Naive thymus-derived CD4-positive, alpha-beta T cell (primary cell): ENCODE measurements around the gene PXYLP1. TPM values are rescaled to one million over a fixed set of nuclear protein-coding genes. Genes with fewer than 3 reads are reported as not detected.
A peak's percentile ranks its signal among the peaks of the same experiment; 100 is the strongest.

Experiments
- ATAC-seq: fragments of 150-1000 bp; cut with Tn5 transposase; 2 replicates; pipeline ENCODE4 v1.10.0; 2021; ENCODE audit warnings: mild to moderate bottlenecking, moderate library complexity
- CTCF ChIA-PET: fragments of 350-600 bp; sonication (Branson Sonifier 250); formaldehyde crosslinking; loops from one replicate; lab custom pipeline; 2021; ENCODE audit warnings: antibody characterized with exemption; lab: Charles Lee
- POLR2A ChIA-PET: fragments of 350-600 bp; sonication (Branson Sonifier 250); formaldehyde crosslinking; loops from one replicate; lab custom pipeline; 2021; ENCODE audit warnings: antibody characterized with exemption, inconsistent platforms; lab: Charles Lee
- DNase-seq, 9 donors: peaks; one replicate each; pipeline versions ENCODE4 v3.0.0 to v3.0.0-alpha.2; 2020 to 2022; ENCODE audit warnings: mixed read lengths in 1 of 9
- H3K27ac ChIP-seq: one replicate; pipeline ENCODE4 v1.7.0; 2013; ENCODE audit warnings: mild to moderate bottlenecking, low read depth, low read length, moderate library complexity
- H3K27me3 ChIP-seq, 2 donors: one replicate each; pipeline ENCODE4 v1.7.0; 2013; ENCODE audit warnings: low read length in 2 of 2, mild to moderate bottlenecking in 2 of 2, moderate library complexity in 2 of 2; ENCODE audit not compliant: control insufficient read depth in 2 of 2, insufficient read depth in 2 of 2
- H3K36me3 ChIP-seq, 3 experiments: 1 replicate in 2 of 3; 2 replicates in 1 of 3; pipeline ENCODE4 v1.7.0; 2013; ENCODE audit warnings: low read length in 3 of 3, mild to moderate bottlenecking in 3 of 3, moderate library complexity in 1 of 3; ENCODE audit not compliant: insufficient read depth in 3 of 3, control insufficient read depth in 2 of 3
- H3K4me1 ChIP-seq, 2 donors: one replicate each; pipeline ENCODE4 v1.7.0; 2013; ENCODE audit warnings: low read length in 2 of 2, mild to moderate bottlenecking in 2 of 2, moderate library complexity in 1 of 2; ENCODE audit not compliant: control insufficient read depth in 2 of 2, insufficient read depth in 2 of 2
- H3K4me3 ChIP-seq: 2 replicates; pipeline ENCODE4 v1.7.0; 2013; ENCODE audit warnings: mild to moderate bottlenecking, low read length
- H3K9me3 ChIP-seq, 3 experiments: 1 replicate in 2 of 3; 2 replicates in 1 of 3; pipeline ENCODE4 v1.7.0; 2013; ENCODE audit warnings: low read length in 3 of 3; ENCODE audit not compliant: control insufficient read depth in 2 of 3
- H3K27ac Mint-ChIP-seq, 9 donors: one replicate each; pipeline ENCODE4 v1.8.0; 2020 to 2022; ENCODE audit warnings: mixed read lengths in 9 of 9, mild to moderate bottlenecking in 8 of 9, moderate library complexity in 5 of 9, inconsistent platforms in 2 of 9
- H3K27me3 Mint-ChIP-seq, 5 donors: one replicate each; pipeline ENCODE4 v1.8.0; 2021 to 2022; ENCODE audit warnings: mixed read lengths in 5 of 5, mild to moderate bottlenecking in 1 of 5
- H3K36me3 Mint-ChIP-seq, 5 donors: one replicate each; pipeline ENCODE4 v1.8.0; 2020 to 2022; ENCODE audit warnings: mixed read lengths in 5 of 5, mild to moderate bottlenecking in 3 of 5, inconsistent platforms in 1 of 5
- H3K4me1 Mint-ChIP-seq, 7 donors: one replicate each; pipeline ENCODE4 v1.8.0; 2020 to 2022; ENCODE audit warnings: mixed read lengths in 7 of 7, mild to moderate bottlenecking in 3 of 7, inconsistent platforms in 1 of 7
- H3K4me3 Mint-ChIP-seq, 10 donors: one replicate each; pipeline ENCODE4 v1.8.0; 2020 to 2022; ENCODE audit warnings: mild to moderate bottlenecking in 10 of 10, mixed read lengths in 10 of 10, moderate library complexity in 6 of 10, inconsistent platforms in 2 of 10
- H3K9me3 Mint-ChIP-seq, 11 donors: one replicate each; pipeline ENCODE4 v1.8.0; 2020 to 2022; ENCODE audit warnings: mixed read lengths in 11 of 11, mild to moderate bottlenecking in 4 of 11, inconsistent platforms in 1 of 11, moderate library complexity in 1 of 11
- intact Hi-C, 2 donors: fragments of 100-400 bp; cut with micrococcal nuclease; formaldehyde crosslinking; loops; one replicate each; pipeline ENCODE4 v1.15.1; 2023
- polyA plus RNA-seq, 2 donors: library from polyadenylated mRNA; unstranded; fragments of 300-500 nt; fragmentation: Illumina TruSeq; gene quantifications; one replicate each; pipeline ENCODE4 v1.2.3, GENCODE V29; 2021
- total RNA-seq, 6 experiments: library from RNA in 5 of 6; stranded (reverse) in 5 of 6; gene quantifications; 1 replicate in 5 of 6; 2 replicates in 1 of 6; pipeline ENCODE4 v1.2.3 and lab custom pipeline; 2021 to 2026

PXYLP1 gene
- total and polyA plus RNA-seq, 7 experiments from 2014 or later, result 15.8 to 40.9 (median 23.2) TPM

GRCh38 chr3:141338881-141339280 is 107.3 kb downstream of the PXYLP1 start:
- peaks cover 0 to 15% (median 10%) of the 10 kb centered on the region in 5 donors for H3K27me3 Mint-ChIP-seq
- no peaks in the 10 kb centered on the region for H3K4me1 ChIP-seq
- H3K27ac Mint-ChIP-seq, result no peak overlapping the region
- H3K27ac ChIP-seq, result no peak overlapping the region
- peaks cover 0 to 7% (median 0%) of the 10 kb centered on the region in 7 donors for H3K4me1 Mint-ChIP-seq
- no peaks in the 10 kb centered on the region for H3K9me3 ChIP-seq
- H3K9me3 Mint-ChIP-seq, result peaks cover 0 to 8% (median 0%) of the 10 kb centered on the region in 11 donors
- no peak overlapping the region for H3K4me3 ChIP-seq
- POLR2A ChIA-PET, result interaction anchor here (0.6 kb wide), 1 partner anchor 75 kb away, joined by 3 read pairs; no protein-coding TSS in a partner anchor
- CTCF ChIA-PET, result no interaction called here
- H3K36me3 Mint-ChIP-seq, result peaks cover 0 to 10% (median 4%) of the 10 kb centered on the region in 5 donors
- DNase-seq (no peak), ATAC-seq (no peak)
- intact Hi-C loops, result no loop called here
- no peaks in the 10 kb centered on the region for H3K36me3 ChIP-seq
- H3K4me3 Mint-ChIP-seq, result no peak overlapping the region
- H3K27me3 ChIP-seq, result no peaks in the 10 kb centered on the region

DNA sequence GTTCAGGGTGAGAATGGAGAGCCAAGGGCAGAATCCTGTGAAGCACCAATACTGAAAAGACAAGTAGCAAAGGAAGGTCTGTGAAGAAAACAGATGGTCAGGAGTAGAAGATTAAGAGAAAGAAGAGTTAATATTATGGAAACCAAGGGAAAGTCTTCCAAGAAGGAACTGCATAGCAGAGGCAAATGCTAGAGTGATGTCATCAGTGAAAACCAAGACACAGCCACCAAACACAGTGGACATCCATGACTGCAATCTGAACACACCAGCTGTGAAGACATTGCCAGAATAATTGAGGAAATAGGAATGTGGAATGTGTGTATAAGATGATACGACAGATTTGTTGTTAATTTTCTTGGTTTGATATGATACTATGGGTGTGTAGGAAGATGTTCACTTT is 109.9 kb downstream of the PXYLP1 start:
- Mint-ChIP-seq H3K27me3 (peaks cover 0 to 15% (median 0%) of the 10 kb centered on the region in 5 donors), H3K4me3 (no peak overlapping the region), H3K36me3 (peaks cover 0 to 6% (median 4%) of the 10 kb centered on the region in 5 donors), H3K9me3 (peaks cover 0 to 8% (median 0%) of the 10 kb centered on the region in 11 donors), H3K4me1 (peaks cover 0 to 7% (median 0%) of the 10 kb centered on the region in 7 donors), H3K27ac (no peak overlapping the region)
- no peak for ATAC-seq
- Histone ChIP-seq H3K36me3 (no peaks in the 10 kb centered on the region), H3K27ac (no peak overlapping the region), H3K9me3 (no peaks in the 10 kb centered on the region), H3K4me1 (no peaks in the 10 kb centered on the region), H3K4me3 (no peak overlapping the region), H3K27me3 (no peaks in the 10 kb centered on the region)
- DNase-seq, result no peak
- intact Hi-C loops, result no loop called here
- ChIA-PET CTCF (no interaction called here), POLR2A (no interaction called here)

GRCh38 chr3:141342386-141342785 is 110.8 kb downstream of the PXYLP1 start:
- Mint-ChIP-seq H3K27ac (no peak overlapping the region), H3K4me3 (no peak overlapping the region), H3K9me3 (peaks cover 0 to 8% (median 0%) of the 10 kb centered on the region in 11 donors), H3K36me3 (peaks cover 0 to 6% (median 4%) of the 10 kb centered on the region in 5 donors), H3K4me1 (peaks cover 0 to 7% (median 0%) of the 10 kb centered on the region in 7 donors), H3K27me3 (peaks cover 0 to 15% (median 0%) of the 10 kb centered on the region in 5 donors)
- no peak for ATAC-seq
- Histone ChIP-seq H3K9me3 (no peaks in the 10 kb centered on the region), H3K27me3 (no peaks in the 10 kb centered on the region), H3K4me3 (no peak overlapping the region), H3K36me3 (no peaks in the 10 kb centered on the region), H3K4me1 (no peaks in the 10 kb centered on the region), H3K27ac (no peak overlapping the region)
- CTCF ChIA-PET, result interaction anchor here (0.6 to 0.7 kb wide), 2 partner anchors 86 to 135 kb away, joined by 3 to 4 read pairs; no protein-coding TSS in a partner anchor
- POLR2A ChIA-PET, result no interaction called here
- no peak for DNase-seq
- intact Hi-C loops, result no loop called here

DNA sequence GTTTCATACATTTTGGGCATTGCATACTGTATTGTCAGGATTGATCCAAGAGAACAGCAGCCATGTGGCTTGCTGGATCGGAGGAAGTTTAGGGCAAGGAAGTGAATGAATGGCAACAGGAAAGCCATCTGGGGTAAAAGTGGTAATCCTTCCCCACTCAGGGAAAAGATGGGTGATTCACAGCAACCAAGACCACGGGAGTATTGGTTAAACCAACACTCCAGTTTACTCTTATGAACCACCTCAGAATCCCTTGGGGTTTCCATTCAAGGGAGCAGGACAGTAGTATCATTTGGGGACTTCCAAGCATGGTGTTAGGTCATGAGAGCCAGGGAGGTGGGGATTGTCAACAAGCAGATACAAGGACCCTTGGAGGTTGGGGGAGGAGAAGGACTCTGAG is 111.5 kb downstream of the PXYLP1 start:
- no peak for ATAC-seq
- H3K9me3 ChIP-seq, result no peaks in the 10 kb centered on the region

DNA sequence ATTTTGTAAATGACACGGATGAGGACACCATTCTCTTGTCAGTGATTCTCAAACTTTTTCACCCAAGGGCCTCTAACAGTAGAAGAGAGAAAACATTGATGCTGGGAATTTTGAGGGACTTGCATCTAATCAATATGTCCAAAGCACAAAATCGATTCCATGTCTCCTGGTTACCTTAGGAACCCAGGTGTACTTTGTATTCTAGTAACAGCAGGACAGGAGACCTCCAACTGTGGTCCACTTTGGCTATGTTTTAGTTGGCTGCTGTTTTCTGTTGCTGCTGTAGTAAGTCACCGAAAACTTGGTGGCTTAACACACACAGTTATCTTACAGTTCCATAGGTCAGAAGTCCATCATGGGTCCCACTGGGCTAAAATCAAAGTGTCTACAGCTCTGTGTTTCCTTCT is 112.2 kb downstream of the PXYLP1 start:
- intact Hi-C loops, result no loop called here
- DNase-seq (no peak), ATAC-seq (no peak)
- peaks cover 0 to 9% (median 4%) of the 10 kb centered on the region in 5 donors for H3K36me3 Mint-ChIP-seq
- H3K4me1 Mint-ChIP-seq, result peaks cover 0 to 7% (median 0%) of the 10 kb centered on the region in 7 donors
- H3K27ac Mint-ChIP-seq, result no peak overlapping the region
- Histone ChIP-seq H3K27me3 (no peaks in the 10 kb centered on the region), H3K4me3 (no peak overlapping the region), H3K36me3 (no peaks in the 10 kb centered on the region), H3K9me3 (no peaks in the 10 kb centered on the region), H3K27ac (no peak overlapping the region), H3K4me1 (no peaks in the 10 kb centered on the region)
- H3K4me3 Mint-ChIP-seq, result no peak overlapping the region
- peaks cover 0 to 12% (median 0%) of the 10 kb centered on the region in 5 donors for H3K27me3 Mint-ChIP-seq
- POLR2A ChIA-PET, result no interaction called here
- peaks cover 0 to 8% (median 0%) of the 10 kb centered on the region in 11 donors for H3K9me3 Mint-ChIP-seq
- CTCF ChIA-PET, result interaction anchor here (0.8 kb wide), 1 partner anchor 117 kb away, joined by 3 read pairs; no protein-coding TSS in a partner anchor

More for the DNA sequence above, 111.5 kb downstream of the PXYLP1 start:
- Histone ChIP-seq H3K4me1 (no peaks in the 10 kb centered on the region), H3K27ac (no peak overlapping the region), H3K36me3 (no peaks in the 10 kb centered on the region), H3K27me3 (no peaks in the 10 kb centered on the region), H3K4me3 (no peak overlapping the region)
- H3K27me3 Mint-ChIP-seq, result peaks cover 0 to 15% (median 0%) of the 10 kb centered on the region in 5 donors
- peak overlapping the region in 1 of 9 donors; percentile 73 for H3K27ac Mint-ChIP-seq
- ChIA-PET POLR2A (no interaction called here), CTCF (interaction anchor here (0.7 to 0.8 kb wide), 2 partner anchors 117 to 134 kb away, joined by 3 to 4 read pairs; no protein-coding TSS in a partner anchor)
- H3K4me1 Mint-ChIP-seq, result peaks cover 0 to 7% (median 0%) of the 10 kb centered on the region in 7 donors
- no peak for DNase-seq
- intact Hi-C loops, result no loop called here
- no peak overlapping the region for H3K4me3 Mint-ChIP-seq
- peaks cover 0 to 8% (median 0%) of the 10 kb centered on the region in 11 donors for H3K9me3 Mint-ChIP-seq
- peaks cover 0 to 6% (median 4%) of the 10 kb centered on the region in 5 donors for H3K36me3 Mint-ChIP-seq

Other genes starting within 250 kb of the PXYLP1 start
- gene SPSB4, start 180.5 kb upstream of the PXYLP1 start, total RNA-seq, result not detected
- not detected for gene SPSB4, start 180.5 kb upstream of the PXYLP1 start, polyA plus RNA-seq
- gene ZBTB38, start 136.7 kb downstream of the PXYLP1 start, total RNA-seq, result 10 to 100 TPM; 25.0 to 58.3 (median 35.8) TPM
- gene ZBTB38, start 136.7 kb downstream of the PXYLP1 start, polyA plus RNA-seq, result 10 to 100 TPM; 56.3 to 70.5 TPM